Right ventricle myocardium inferior (tissue), 1 donor: ENCODE data around the gene IVD. TPM values are rescaled to one million over a fixed set of nuclear protein-coding genes. Genes with fewer than 3 reads are reported as not detected.
"Not testable (repeated sequence)": the region's sequence is repeated elsewhere in the genome, so short reads cannot be mapped to it uniquely, and the experiment has no call there.

Experiments used
- ATAC-seq: fragments of 200-7000 bp; cut with Tn5 transposase; one replicate; pipeline ENCODE4 v1.9.1; 2020; ENCODE audit warnings: mild to moderate bottlenecking, moderate library complexity
- DNase-seq: peaks from one replicate; pipeline ENCODE4 v3.0.0; 2021; ENCODE audit errors: missing footprints
- intact Hi-C: fragments of 100-400 bp; cut with DNase I; formaldehyde crosslinking; loops from one replicate; pipeline ENCODE4 v1.11.0; 2022
- total RNA-seq: library from RNA; stranded (reverse); fragmentation: NEBNext Ultra II Directional; extraction: Animal tissue kit (Norgen Biotek cat#: 25700); gene quantifications from one replicate; pipeline ENCODE4 v1.2.1, GENCODE V29; 2021
- donor health status: DM: no; HTN: yes; CAD: no; lungs with severe emphysema.

IVD gene
- total RNA-seq, 1 donor from 2014 or later = 88.6 TPM

DNA sequence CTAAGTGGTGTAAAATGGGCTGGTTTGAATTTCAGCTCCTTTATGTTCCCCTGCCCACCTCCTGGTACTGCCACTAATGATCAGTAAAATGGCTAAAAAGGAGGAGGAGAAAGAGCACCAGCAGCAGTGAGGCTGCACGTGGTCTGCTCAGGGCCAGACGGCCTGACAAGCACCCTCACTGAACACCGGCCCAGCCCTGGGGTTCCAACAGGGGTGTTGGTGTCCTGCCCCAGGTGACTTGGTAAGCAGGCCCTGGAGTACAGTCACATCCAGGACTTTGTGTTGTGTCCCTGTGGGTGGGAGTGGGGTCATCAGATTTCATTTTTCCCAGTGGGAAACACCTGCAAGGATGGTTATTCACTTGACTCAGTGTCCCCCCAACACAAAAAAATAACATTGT is 40.5 kb downstream of the IVD start:
- DNase-seq = no peak
- ATAC-seq = no peak
- intact Hi-C loops = no loop called here

DNA sequence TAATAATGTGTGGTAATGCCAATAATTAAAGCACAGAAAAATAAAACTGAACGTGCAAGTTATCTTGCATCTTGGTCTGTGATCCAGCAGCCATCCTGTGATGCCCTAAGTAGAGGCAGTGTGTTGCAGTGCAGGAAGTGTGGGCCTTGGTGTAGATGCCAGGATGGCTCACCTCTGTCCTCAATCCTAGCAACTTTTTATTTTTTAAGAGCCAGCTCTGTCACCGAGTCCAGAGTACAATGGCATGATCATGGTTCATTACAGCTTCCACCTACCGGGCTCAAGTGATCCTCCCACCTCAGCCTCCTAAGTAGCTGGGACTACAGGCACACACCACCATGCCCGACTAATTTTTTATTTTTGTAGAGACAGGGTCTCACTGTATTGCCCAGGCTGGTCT is 42.8 kb downstream of the IVD start:
- ATAC-seq = no peak
- intact Hi-C loops = no loop called here

DNA sequence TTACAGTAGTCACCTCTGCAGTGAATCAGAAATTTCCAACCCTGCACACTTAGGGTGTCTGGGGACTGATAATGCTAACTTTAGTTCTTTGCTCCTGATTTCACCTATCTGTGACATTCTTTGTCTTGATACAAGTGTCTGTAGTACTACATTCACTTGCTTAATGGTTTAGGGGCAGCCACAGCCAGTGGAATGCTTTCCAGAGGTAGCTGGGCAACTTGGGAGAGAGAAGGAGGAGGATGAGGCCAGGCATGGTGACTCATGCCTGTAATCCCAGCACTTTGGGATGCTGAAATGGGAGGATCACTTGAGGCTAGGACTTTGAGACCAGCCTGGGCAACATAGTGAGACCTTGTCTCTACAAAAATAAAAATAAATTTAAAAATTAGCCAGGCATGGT is 43.7 kb downstream of the IVD start:
- DNase-seq = no peak
- intact Hi-C loops = no loop called here
- ATAC-seq = no peak

More for the DNA sequence above, 42.8 kb downstream of the IVD start:
- DNase-seq = no peak

DNA sequence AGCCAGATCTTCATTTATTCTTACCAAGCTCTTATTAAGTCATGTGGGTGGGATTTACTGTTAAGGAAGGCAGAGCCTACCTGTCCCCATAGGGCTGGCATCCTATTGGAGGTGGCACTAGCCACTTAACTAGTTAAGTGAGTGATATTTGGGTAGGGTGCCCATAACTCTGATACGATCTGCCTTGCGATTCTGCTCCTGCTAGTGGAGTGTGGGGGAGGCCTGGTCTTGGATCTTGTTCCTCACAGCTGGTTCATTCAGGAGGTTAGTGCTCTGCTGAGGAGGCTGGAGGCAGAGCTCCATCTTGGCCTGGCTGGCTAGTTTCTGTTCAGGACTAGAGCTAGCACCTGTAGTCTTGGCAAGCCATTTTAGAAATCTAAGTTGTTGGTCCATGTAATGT is 44.5 kb downstream of the IVD start:
- DNase-seq (no peak), ATAC-seq (no peak)
- intact Hi-C loops = no loop called here

DNA sequence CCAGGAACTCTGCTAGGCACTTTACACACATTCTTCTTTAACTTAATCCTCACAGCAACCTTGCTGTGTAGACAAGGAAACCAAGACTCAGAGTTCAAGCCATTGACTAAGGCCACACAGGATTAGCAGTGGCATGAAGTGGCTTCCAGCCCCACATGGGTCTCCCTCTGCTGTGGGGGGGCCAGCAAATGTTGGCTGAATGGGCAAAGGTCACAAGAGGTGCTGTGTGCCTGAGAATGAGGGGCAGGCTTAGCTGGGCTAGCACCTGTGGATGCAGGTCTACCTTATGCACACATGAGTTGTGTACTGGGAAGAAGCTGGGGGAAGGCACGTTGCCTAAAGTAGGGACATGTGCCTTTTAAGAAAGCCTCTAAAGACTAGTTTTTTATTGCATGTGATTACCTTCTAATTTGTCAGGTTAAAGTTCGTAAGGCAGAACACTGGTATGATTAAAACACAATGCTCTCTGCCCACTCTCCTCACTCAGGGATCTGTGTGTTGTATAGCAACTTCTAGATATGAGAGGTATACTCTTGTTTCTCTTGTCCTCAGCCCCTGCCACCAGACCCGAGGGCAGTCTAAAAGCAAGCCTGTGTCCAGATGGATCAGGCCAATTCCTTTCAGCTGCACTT is 46.0 kb downstream of the IVD start:
- ATAC-seq = no peak
- DNase-seq = no peak
- intact Hi-C loops = no loop called here

DNA sequence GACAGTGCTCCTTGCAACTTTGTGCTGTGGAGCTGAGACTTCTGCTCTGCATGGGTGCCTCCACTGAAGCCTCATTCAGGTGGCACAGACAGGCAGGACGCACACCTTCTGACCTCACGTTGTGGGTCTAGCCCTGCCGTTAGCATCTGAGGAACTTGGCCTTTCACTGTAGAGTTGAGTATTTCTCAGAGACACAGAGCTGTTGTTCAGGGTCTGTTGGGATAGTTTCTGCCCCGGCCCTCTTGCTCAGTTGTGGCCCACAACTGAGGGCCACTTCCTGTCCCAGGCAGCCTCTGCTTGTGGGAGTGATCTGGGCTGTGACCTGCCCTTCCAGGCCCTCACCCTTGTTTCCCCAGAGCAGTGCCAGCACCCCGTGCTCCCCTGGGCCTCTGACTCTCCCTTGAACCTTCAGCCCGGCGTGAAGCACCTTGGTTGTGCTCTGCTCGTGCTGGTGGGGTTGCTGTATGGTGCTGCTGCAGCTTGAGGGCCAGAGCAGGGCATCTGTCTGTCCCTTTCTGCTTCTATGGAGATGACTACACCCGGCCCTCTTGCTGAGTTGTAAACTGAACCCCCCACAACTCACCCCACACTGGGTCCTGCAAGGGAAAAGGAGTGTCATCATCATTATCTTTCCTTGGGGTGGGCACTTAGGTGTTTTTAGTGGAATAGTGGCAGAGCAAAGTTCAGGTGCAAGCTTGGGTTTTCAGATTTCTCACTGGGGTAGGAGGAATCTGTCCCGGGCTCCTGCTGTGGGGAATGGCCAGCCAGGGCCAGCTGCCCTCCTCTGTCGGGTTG is 46.9 kb downstream of the IVD start:
- intact Hi-C loops = no loop called here
- DNase-seq (no peak), ATAC-seq (no peak)

DNA sequence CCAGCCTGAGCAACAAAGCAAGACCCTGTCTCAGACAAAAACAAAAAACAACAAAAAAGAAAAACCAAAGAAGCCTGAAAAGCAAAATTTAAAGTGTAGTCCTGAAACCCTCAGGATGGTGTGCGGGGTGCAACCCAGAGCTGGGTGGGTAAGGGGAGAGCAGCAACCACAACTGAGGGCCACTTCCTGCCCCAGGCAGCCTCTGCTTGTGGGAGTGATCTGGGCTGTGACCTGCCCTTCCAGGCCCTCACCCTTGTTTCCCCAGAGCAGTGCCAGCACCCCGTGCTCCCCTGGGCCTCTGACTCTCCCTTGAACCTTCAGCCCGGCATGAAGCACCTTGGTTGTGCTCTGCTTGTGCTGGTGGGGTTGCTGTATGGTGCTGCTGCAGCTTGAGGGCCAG is 48.3 kb downstream of the IVD start:
- not testable (repeated sequence) for ATAC-seq

DNA sequence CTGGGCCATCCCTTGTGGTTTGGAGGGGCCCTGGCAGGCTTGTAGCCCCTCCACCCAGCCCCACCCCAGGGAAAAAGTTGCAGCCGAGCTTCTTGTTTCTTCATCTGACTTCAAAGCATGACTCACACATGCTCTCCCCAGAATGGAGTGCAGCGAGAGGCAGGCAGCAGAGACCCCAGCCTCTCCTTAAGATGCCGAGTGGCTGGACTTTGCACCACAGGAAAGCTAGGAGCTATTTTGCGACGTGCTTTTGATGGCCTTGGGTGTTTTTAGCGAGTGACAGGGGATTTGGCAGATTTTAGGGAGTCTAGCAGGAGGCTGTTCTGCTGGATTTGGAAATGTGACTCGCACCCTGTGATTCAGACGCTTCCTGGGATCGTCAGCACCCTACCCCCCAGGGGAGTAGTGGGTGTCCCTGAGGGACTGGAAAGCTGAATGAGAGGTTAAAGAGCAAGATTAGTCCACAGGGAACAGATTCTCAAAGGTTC is 49.4 kb downstream of the IVD start:
- ATAC-seq = no peak
- intact Hi-C loops = no loop called here

More for the DNA sequence above, 48.3 kb downstream of the IVD start:
- DNase-seq, intact Hi-C loops: not testable (repeated sequence)

DNA sequence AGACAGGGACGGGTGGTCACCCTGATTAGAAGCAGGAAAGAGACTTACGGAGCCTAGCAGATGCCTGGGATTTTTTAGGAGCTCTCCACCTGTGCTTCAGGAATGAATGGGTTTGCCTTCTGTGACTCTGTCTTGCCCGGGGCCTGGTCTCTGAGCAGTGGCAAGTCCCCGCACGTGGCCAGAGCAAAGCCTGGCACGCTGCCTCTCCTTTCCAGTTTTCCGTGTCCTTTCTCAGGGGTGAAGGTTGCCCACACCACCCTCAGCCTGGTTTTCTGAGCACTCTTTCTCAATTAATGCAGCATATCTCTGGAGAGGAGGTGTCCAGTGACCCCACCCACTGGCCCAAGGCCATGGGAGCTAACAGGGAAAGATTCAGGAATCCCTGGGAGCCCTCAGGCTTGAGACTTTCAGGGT is 50.7 kb downstream of the IVD start:
- ATAC-seq (peak; percentile 47), DNase-seq (no peak)
- intact Hi-C loops = no loop called here

More for the DNA sequence above, 49.4 kb downstream of the IVD start:
- DNase-seq = no peak

DNA sequence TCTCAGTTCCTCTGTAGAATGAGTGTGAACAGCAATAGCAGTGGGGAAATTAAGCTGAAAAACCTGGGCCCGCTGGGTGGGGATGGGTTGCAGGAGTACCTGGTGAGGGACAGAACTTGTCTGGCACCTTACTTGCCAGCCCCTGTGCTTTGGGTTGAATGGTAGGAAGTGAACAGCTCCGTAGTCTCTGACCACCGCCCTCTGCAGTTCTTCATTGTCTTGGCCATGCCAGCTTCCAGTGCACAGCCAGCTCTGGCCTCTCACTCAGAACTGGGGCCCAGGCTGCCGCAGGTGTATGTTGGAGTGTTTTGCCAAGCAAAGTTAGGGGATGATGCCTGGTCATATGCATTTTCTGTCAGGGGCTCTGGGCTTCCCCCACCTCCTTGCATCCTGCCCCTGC is 51.1 kb downstream of the IVD start:
- intact Hi-C loops = no loop called here
- ATAC-seq (no peak), DNase-seq (no peak)

DNA sequence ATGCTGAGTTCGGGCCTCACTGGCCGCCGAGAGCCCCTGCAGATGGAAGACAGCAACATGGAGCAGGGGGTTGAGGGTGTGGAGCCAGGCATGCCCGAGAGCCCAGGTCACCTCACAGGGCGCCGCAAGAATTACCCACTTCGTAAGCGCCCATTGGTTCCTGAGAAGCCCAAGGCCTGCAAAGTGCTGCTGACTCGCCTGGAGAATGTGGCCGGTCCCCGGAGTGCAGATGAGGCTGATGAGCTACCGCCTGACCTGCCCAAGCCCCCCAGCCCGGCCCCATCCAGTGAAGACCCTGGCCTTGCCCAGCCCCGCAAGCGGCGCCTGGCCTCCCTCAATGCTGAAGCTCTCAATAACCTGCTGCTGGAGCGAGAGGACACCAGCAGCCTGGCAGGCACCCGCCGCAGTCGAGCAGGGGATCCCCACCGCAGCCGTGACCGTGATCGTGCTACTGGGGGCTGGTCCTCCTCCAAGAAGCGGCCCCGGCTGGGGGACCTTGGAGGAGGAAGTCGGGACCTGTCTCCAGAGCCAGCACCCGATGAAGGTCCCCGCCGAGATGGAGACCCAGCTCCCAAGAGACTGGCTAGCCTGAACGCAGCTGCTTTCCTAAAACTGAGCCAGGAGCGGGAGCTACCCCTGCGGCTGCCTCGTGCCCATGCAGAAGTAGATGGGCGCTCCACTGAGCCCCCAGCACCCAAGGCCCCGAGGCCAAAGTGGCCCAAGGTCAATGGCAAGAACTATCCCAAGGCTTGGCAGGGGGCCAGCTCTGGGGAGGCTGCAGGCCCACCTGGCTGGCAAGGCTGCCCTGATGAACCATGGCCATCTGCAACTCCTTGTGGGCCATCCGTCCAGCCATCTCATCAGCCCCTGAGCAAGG is 53.1 kb downstream of the IVD start:
- intact Hi-C loops = no loop called here
- DNase-seq (no peak), ATAC-seq (no peak)

DNA sequence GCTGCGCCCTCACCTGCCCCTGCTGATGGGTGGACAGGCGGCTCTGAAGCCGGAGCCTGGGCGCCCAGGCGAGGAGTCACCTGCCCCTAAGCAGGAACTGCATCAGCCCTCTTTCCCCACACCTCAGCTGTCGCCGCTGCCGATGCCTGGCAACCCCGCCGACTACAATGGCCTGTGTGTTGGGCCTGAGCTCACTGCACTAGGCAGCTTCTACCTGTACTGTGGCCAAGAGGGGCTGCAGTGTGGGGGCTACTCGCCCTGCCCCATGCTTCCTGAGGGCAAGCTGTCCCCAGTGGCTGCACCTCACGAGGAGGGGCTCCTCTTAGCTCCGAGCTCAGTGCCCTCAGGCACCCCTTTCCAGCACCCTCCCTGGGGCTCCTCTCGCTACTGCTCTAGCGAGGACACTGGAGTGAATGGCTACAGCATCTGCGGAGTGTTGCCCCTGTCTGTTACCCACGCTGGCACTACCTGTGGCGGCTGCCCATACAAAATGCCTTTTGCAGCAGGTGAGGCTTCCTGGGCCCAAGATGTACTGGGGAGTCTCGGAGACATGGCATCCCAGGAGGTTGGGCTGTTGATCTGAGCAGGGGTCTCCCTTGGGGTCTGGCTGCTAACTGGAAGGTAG is 53.9 kb downstream of the IVD start:
- intact Hi-C loops = no loop called here
- no peak for ATAC-seq
- no peak for DNase-seq

DNA sequence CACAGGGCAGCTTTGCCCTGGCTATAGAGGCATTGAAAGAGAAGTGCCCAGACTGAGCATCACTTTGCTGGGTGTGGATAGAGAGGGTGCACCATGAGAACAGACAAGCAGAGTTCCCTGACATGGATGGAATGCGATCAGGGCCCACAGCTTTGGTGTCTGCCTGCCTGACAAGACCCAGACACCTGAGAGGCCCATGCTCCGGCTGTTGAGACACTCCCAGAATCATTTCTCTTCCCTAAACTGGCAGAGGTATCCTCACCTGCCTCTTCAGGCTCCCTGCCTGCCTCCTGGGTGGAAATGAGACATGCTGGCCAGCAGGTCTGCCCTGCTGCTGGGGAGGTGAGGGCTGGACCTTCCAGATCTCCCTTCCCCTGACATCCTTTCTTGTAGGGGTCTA is 54.8 kb downstream of the IVD start:
- intact Hi-C loops = no loop called here
- no peak for DNase-seq
- no peak for ATAC-seq

DNA sequence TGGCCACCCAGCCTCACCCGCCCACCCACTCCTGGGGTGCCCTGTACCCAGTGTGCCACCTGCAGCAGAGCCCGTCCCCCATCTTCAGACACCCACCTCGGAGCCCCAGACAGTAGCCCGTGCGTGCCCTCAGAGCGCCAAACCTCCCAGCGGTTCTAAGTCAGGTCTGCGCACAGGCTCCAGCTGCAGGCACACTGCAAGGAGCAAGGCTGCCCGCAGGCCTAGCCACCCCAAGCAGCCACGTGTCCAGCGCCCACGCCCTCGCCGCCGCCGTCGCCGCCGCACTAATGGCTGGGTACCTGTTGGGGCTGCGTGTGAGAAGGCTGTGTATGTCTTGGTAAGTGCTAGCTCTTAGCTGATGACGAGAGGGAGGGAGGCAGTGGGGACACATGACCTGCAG is 56.4 kb downstream of the IVD start:
- DNase-seq = no peak
- intact Hi-C loops = no loop called here
- no peak for ATAC-seq

DNA sequence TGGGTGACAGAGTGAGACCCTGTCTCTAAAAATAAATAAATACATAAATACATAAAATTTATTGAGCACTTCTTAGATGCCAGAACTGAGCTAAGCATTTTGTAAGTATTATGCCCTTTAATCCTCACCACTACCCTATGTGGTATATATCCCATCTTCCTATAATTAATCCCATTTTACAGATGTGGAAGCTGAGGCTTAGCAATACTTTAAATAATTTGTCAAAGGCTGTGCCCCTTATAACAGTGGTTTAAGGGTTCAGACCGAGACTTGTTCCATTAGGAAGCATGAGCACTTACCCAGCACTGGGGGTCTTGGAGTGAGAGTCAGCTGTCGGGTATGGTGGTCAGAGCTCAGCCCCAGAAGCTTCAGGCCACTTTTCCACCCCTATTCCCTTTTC is 57.7 kb downstream of the IVD start:
- DNase-seq (no peak), ATAC-seq (no peak)
- intact Hi-C loops = no loop called here

DNA sequence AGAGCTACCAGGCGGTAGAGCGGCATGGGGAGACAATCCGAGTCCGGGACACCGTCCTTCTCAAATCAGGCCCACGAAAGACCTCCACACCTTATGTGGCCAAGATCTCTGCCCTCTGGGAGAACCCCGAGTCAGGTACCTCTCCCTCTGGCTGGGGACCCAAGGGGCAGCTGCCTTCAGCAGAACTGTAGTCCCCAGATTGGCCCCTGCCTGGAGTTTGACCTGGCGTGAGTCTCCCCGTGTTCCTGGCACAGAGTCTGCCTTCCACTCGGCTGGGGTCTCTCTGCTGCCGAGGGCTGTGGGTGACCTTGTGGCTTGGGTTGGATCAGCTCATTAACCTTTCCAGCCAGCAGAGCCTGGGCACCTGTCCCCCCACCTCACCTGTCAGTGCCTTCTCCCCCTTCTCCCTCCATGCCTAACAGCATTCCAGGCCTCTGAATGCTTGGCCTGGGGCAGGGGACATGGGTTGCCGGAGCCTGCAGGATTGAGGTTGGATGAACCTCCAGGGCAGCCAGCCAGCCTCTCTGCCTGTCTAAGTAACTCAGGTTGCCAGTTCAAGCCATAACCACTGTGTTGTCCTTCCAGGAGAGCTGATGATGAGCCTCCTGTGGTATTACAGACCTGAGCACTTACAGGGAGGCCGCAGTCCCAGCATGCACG is 58.4 kb downstream of the IVD start:
- ATAC-seq (no peak), DNase-seq (no peak)
- intact Hi-C loops = no loop called here

DNA sequence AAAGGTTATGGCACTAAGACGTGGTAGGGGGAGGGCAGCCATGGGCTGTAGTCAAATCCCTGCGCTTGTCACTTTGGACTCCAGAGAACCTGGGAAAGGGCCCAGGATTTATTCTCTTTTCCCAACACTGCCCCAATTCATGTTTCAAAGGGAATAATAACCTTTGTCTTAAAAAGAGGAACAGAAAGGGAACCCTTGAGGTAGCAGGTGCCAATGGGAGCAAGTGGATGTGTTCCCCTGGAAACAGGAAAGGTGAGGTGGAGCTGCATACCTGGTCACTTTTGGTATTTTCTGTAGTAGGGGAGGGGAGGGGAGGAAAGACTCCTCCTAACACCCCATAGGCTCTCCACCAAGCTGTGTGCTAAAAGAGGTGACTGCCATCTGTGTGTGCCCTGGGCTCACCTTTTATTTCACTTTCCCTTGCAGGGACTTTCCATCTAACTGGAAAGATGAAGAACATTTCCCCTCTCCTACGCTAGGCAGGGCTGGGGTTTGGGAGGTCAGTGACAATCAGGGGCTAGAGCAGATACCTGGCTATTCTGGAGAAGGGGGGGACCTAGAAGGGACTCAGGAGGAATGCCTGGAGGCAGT is 59.1 kb downstream of the IVD start:
- ATAC-seq (no peak), DNase-seq (no peak)
- intact Hi-C loops = no loop called here

DNA sequence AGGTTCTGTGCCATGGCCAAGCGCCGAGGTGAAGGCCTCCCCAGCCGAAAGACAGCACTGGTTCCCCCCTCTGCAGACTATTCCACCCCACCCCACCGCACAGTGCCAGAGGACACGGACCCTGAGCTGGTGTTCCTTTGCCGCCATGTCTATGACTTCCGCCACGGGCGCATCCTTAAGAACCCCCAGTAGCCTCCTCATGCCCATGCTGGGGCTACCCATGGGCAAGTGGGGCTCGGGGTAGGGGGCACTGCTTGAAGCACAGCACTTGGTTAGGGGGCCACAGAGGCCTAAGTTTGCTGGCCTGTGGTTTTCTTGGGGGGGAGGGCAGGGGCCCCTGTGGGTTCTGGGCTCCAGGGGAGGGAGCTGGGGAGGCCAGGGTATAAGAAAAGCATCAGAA is 60.3 kb downstream of the IVD start:
- ATAC-seq (no peak), DNase-seq (no peak)
- intact Hi-C loops = no loop called here
